Measurements from ENCODE around the gene VEGFA. TPM values are rescaled to one million over a fixed set of nuclear protein-coding genes. Genes with fewer than 3 reads are reported as not detected.

VEGFA gene
- polyA plus RNA-seq, 1 donor from 2014 or later, result 0.19 TPM

- no peak overlapping the region for H3K27ac Mint-ChIP-seq
- no peaks in the 10 kb centered on the region for H3K4me1 Mint-ChIP-seq
- H3K9me3 Mint-ChIP-seq, result no peaks in the 10 kb centered on the region
- no peaks in the 10 kb centered on the region for H3K36me3 Mint-ChIP-seq
- H3K27me3 Mint-ChIP-seq, result peaks cover 3% of the 10 kb centered on the region
- no peak overlapping the region for H3K4me3 Mint-ChIP-seq
These were observed 21.9 kb downstream of the VEGFA start for GRCh38 chr6:43791745-43792422.

DNA sequence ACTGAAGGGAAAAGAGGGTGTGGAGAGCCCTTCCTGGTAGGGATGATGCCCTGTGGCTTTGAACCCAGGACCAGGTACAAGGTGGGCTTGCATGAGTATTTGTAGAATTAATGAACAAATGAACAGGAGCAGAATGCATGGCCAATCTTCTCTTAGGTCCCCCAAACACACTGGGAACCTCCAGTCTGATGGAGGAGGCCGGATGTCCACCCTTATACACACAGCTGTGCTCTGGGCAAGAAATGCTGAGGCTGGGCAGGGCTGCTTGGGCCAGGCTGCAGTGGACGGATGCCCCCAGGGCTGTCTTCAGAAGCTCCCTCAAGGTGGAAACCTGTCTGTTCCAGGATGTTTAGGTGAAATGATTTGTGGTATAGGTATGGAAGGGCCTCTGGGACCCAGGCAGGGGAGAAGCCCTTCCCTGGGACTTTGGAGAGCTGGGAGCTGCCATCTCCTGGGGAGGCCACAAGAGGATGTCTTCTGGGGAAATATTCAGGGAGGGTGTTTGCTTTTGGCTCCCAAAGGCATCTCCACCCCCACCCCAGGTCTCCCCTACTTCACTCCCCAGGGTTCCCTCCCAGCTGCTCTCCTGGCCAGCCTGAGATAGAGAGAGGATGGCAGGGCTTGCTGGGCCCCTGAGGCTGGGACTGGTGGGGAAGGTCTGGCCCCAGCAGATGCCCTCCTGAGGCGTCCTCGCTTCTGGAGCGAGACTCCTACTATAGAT, 23.3 kb downstream of the VEGFA start:
- H3K27me3 Mint-ChIP-seq, result peaks cover 3% of the 10 kb centered on the region
- no peaks in the 10 kb centered on the region for H3K4me1 Mint-ChIP-seq
- H3K9me3 Mint-ChIP-seq, result no peaks in the 10 kb centered on the region
- no peak overlapping the region for H3K4me3 Mint-ChIP-seq
- H3K36me3 Mint-ChIP-seq, result no peaks in the 10 kb centered on the region
- H3K27ac Mint-ChIP-seq, result peak overlapping the region in 1 of 3 donors; percentile 62

DNA sequence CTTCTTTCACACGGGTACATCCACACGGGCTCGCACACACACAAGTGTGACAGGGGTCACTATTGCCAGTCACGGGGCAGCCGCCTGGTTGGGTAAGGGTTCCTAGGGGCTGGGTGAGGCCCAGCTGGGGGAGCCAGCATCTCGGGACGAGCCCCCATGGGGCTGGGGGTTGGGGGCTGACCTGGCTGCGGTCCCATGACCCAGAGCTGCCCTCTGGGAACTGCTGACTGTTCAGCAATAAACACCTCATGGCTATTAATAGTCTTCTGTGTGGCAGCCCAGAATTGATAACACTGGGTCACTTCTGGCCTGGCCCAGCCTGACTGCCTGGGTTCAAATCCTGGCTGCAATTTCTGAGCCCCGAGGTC, 23.8 kb downstream of the VEGFA start:
- Mint-ChIP-seq H3K4me3 (no peak overlapping the region), H3K27me3 (peaks cover 3% of the 10 kb centered on the region), H3K9me3 (no peaks in the 10 kb centered on the region), H3K4me1 (peaks cover 0 to 1% (median 0%) of the 10 kb centered on the region in 3 donors), H3K36me3 (no peaks in the 10 kb centered on the region), H3K27ac (peak overlapping the region in 1 of 3 donors; percentile 62)

- Mint-ChIP-seq H3K9me3 (no peaks in the 10 kb centered on the region), H3K36me3 (no peaks in the 10 kb centered on the region), H3K27me3 (peaks cover 3% of the 10 kb centered on the region), H3K27ac (no peak overlapping the region), H3K4me1 (peaks cover 0 to 11% (median 10%) of the 10 kb centered on the region in 3 donors), H3K4me3 (no peak overlapping the region)
These were observed 25.4 kb downstream of the VEGFA start for GRCh38 chr6:43795421-43795820.

DNA sequence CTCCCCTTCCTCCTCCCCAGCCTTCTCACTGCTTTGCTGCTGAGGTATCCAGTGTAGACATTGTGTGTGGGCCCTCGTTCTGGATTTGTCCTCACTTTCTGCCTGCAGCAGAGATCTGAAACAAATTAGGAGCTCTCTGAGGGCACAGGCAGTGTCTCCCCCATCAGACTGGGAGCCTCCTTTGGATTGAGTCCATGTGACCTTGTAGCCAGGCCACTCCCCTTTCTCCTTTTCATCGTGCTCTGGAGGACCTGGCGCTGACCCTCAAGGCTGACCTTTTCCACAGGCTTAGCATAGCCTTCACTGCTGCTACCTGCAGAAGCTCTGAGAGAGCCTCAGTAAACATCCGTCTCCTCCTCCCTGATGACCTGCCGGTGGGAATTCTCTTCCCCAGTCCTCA, 26.2 kb downstream of the VEGFA start:
- Mint-ChIP-seq H3K4me3 (no peak overlapping the region), H3K4me1 (peaks cover 0 to 11% (median 10%) of the 10 kb centered on the region in 3 donors), H3K27ac (no peak overlapping the region), H3K36me3 (no peaks in the 10 kb centered on the region), H3K27me3 (peaks cover 3% of the 10 kb centered on the region), H3K9me3 (no peaks in the 10 kb centered on the region)

GRCh38 chr6:43796903-43797890, 27.2 kb downstream of the VEGFA start:
- H3K9me3 Mint-ChIP-seq, result no peaks in the 10 kb centered on the region
- peaks cover 3% of the 10 kb centered on the region for H3K27me3 Mint-ChIP-seq
- peak overlapping the region in 1 of 3 donors; percentile 84 for H3K27ac Mint-ChIP-seq
- H3K36me3 Mint-ChIP-seq, result no peaks in the 10 kb centered on the region
- peaks cover 0 to 11% (median 10%) of the 10 kb centered on the region in 3 donors for H3K4me1 Mint-ChIP-seq
- H3K4me3 Mint-ChIP-seq, result no peak overlapping the region

- Mint-ChIP-seq H3K4me3 (no peak overlapping the region), H3K27me3 (peaks cover 3% of the 10 kb centered on the region), H3K36me3 (no peaks in the 10 kb centered on the region), H3K9me3 (no peaks in the 10 kb centered on the region), H3K27ac (no peak overlapping the region), H3K4me1 (peaks cover 0 to 11% (median 10%) of the 10 kb centered on the region in 3 donors)
These were observed 27.9 kb downstream of the VEGFA start for GRCh38 chr6:43797919-43798318.

- no peaks in the 10 kb centered on the region for H3K36me3 Mint-ChIP-seq
- peaks cover 2% of the 10 kb centered on the region for H3K27me3 Mint-ChIP-seq
- H3K27ac Mint-ChIP-seq, result peak overlapping the region in 1 of 3 donors; percentile 18
- peaks cover 0 to 11% (median 10%) of the 10 kb centered on the region in 3 donors for H3K4me1 Mint-ChIP-seq
- no peak overlapping the region for H3K4me3 Mint-ChIP-seq
- no peaks in the 10 kb centered on the region for H3K9me3 Mint-ChIP-seq
These were observed 28.9 kb downstream of the VEGFA start for GRCh38 chr6:43798688-43799444.

DNA sequence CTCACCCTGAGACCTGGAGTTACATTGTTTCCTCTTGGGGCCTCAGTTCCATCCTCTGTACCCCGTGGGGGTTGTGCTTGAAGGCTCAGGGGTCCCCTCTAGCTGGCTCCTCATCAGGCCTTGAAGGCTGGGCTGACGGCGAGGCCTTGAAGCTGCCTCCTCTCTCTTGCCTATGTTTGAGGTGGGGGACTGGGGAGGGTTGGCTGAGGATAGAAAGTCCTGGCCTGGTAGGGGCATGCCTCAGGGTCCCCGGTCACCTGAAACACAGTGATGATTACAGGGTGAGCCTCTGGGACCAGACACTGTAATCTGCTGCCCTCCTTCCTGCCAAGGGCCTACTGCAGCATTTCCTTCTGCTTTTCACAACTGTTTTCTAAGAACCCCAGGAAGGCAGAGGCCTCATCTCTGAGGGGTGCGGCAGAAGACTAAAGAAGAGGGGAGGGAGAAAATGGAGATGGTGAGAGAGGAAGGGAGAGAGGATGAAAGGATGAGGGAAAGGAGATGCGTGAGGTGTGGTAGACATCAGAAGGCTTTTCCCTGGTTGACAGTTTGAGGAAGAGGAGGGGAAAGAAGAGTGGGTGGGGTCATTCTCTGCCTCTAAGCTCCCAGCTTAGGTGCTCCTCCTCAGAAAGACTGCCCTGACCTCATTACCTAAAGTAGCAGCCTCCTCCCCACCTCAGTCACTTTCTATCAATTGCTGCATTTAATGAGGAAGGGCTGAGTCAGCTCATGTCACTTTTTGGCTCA, 29.7 kb downstream of the VEGFA start:
- no peaks in the 10 kb centered on the region for H3K36me3 Mint-ChIP-seq
- H3K4me1 Mint-ChIP-seq, result peaks cover 0 to 11% (median 10%) of the 10 kb centered on the region in 3 donors
- no peaks in the 10 kb centered on the region for H3K9me3 Mint-ChIP-seq
- H3K27me3 Mint-ChIP-seq, result peaks cover 1% of the 10 kb centered on the region
- H3K4me3 Mint-ChIP-seq, result peak overlapping the region in 2 of 4 donors; percentile 5 to 9
- peak overlapping the region in 2 of 3 donors; percentile 18 to 40 for H3K27ac Mint-ChIP-seq

GRCh38 chr6:43800298-43800623, 30.2 kb downstream of the VEGFA start:
- peak overlapping the region in 1 of 3 donors; percentile 40 for H3K27ac Mint-ChIP-seq
- no peaks in the 10 kb centered on the region for H3K36me3 Mint-ChIP-seq
- no peaks in the 10 kb centered on the region for H3K27me3 Mint-ChIP-seq
- no peaks in the 10 kb centered on the region for H3K9me3 Mint-ChIP-seq
- H3K4me1 Mint-ChIP-seq, result peaks cover 0 to 11% (median 10%) of the 10 kb centered on the region in 3 donors
- peak overlapping the region in 1 of 4 donors; percentile 83 for H3K4me3 Mint-ChIP-seq

DNA sequence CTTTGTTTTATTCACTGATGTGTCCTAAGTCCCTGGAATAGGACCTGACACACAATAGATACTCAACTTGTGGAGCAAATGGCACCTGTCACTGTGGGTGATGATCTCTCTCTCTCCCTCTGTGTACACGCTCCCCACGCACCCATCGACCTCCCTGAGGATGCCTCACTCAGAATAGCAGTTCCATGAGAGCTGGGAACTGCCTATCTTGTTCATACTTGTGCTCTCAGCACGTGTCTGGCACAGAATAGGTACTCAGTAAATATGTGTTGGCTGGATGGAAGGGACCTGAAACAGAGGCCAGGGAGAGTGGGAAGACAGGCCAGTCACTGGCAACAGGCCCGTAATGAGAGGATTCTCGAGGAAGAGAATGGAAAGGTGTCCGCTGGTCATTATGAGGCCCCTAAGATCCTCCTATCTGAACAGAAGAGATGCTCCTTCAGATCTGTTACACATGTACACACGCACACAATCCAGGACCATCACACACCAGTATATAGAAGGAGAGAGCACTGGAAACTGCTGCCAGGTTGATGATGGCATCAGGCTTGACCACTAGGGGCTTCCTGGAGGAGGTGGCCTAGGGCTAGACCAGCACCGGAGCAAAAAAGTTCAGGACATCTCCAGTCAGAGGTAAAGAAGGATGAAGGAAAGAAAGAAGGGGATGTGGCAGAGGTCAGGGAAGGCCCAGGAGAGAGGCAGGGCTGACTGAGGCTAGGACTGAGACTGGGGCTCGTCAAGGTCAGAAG, 30.9 kb downstream of the VEGFA start:
- Mint-ChIP-seq H3K27me3 (no peaks in the 10 kb centered on the region), H3K27ac (no peak overlapping the region), H3K9me3 (no peaks in the 10 kb centered on the region), H3K4me3 (no peak overlapping the region), H3K4me1 (peaks cover 0 to 11% (median 10%) of the 10 kb centered on the region in 3 donors), H3K36me3 (no peaks in the 10 kb centered on the region)

GRCh38 chr6:43801495-43802181, 31.6 kb downstream of the VEGFA start:
- no peak overlapping the region for H3K27ac Mint-ChIP-seq
- H3K27me3 Mint-ChIP-seq, result no peaks in the 10 kb centered on the region
- no peaks in the 10 kb centered on the region for H3K36me3 Mint-ChIP-seq
- H3K9me3 Mint-ChIP-seq, result no peaks in the 10 kb centered on the region
- no peak overlapping the region for H3K4me3 Mint-ChIP-seq
- peaks cover 0 to 11% (median 10%) of the 10 kb centered on the region in 3 donors for H3K4me1 Mint-ChIP-seq
